Smooth muscle cell (in vitro differentiated cells): ENCODE results near the gene SUPT4H1. TPM values are rescaled to one million over a fixed set of nuclear protein-coding genes. Genes with fewer than 3 reads are reported as not detected.

Experiments used
- DNase-seq: peaks from one replicate; lab custom pipeline; 2025; ENCODE audit not compliant: unreplicated experiment; lab: John Stamatoyannopoulos, UW
- H2AFZ ChIP-seq: fragments of 200-600 bp; sonication (generic); 2 replicates; pipeline ENCODE4 v1.6.0; 2016; ENCODE audit warnings: antibody characterized with exemption, low read depth, mild to moderate bottlenecking
- H3F3A ChIP-seq: fragments of 200-600 bp; sonication (generic); 2 replicates; pipeline ENCODE4 v1.6.0; 2017; ENCODE audit warnings: antibody characterized with exemption, low read depth
- H3K27ac ChIP-seq: fragments of 200-600 bp; sonication (generic); 2 replicates; pipeline ENCODE4 v1.5.1; 2016; ENCODE audit warnings: low read depth, mild to moderate bottlenecking
- H3K27me3 ChIP-seq: fragments of 200-600 bp; sonication (generic); 2 replicates; pipeline ENCODE4 v1.6.1; 2016; ENCODE audit warnings: low read depth, mild to moderate bottlenecking
- H3K36me3 ChIP-seq: fragments of 200-600 bp; sonication (generic); 2 replicates; pipeline ENCODE4 v1.5.1; 2016; ENCODE audit warnings: low read depth
- H3K4me1 ChIP-seq: fragments of 200-600 bp; sonication (generic); 2 replicates; pipeline ENCODE4 v1.5.1; 2016; ENCODE audit warnings: low read depth
- H3K4me2 ChIP-seq: fragments of 200-600 bp; sonication (generic); 2 replicates; pipeline ENCODE4 v1.6.0; 2016; ENCODE audit warnings: mild to moderate bottlenecking
- H3K4me3 ChIP-seq: fragments of 200-600 bp; sonication (generic); 2 replicates; pipeline ENCODE4 v1.5.1; 2016; ENCODE audit warnings: mild to moderate bottlenecking
- H3K79me2 ChIP-seq: fragments of 200-600 bp; sonication (generic); 2 replicates; pipeline ENCODE4 v1.6.0; 2016; ENCODE audit warnings: low read depth, mild to moderate bottlenecking
- H3K9ac ChIP-seq: fragments of 200-600 bp; sonication (generic); 2 replicates; pipeline ENCODE4 v1.6.0; 2016; ENCODE audit warnings: low read depth
- H3K9me3 ChIP-seq: fragments of 200-600 bp; sonication (generic); replicated peaks from 2 replicates; pipeline ENCODE4 v1.5.1; 2016; ENCODE audit warnings: low read depth
- H4K20me1 ChIP-seq: fragments of 200-600 bp; sonication (generic); 2 replicates; pipeline ENCODE4 v1.6.0; 2016; ENCODE audit warnings: low read depth
- CTCF ChIP-seq: fragments of 200-600 bp; sonication (generic); IDR thresholded peaks from 2 replicates; pipeline ENCODE4 v1.5.1; 2017; ENCODE audit warnings: borderline replicate concordance, mild to moderate bottlenecking, antibody characterized with exemption; ENCODE audit not compliant: insufficient read depth, poor library complexity, severe bottlenecking
- WGBS: methylation state at CpG from one replicate; pipeline ENCODE4 v1.1.7; 2016; ENCODE audit warnings: low lambda C conversion rate; 5-methylcytosine and 5-hydroxymethylcytosine counted together
- polyA plus RNA-seq: library from polyadenylated mRNA; unstranded; fragments of >200 nt; fragmentation: Nextera tagmentation; extraction: Ambion mirVana; gene quantifications from 2 replicates; pipeline ENCODE4 v1.2.1, GENCODE V29; 2016
- total RNA-seq: library from RNA; depleted of rRNA; stranded (reverse); fragments of >200 nt; gene quantifications from 2 replicates; pipeline ENCODE4 v1.2.3, GENCODE V29; 2014

Gene SUPT4H1
- total and polyA plus RNA-seq, 2 experiments from 2014 or later, result 66.1 to 107 TPM

GRCh38 chr17:58365980-58366595, 14.1 kb upstream of the SUPT4H1 start:
- H3K9me3 ChIP-seq, result no peaks in the 10 kb centered on the region
- H3K4me1 ChIP-seq, result peaks cover 9% of the 10 kb centered on the region
- no peak overlapping the region for H3K4me2 ChIP-seq
- H3K79me2 ChIP-seq, result no peaks in the 10 kb centered on the region
- no peaks in the 10 kb centered on the region for H3K36me3 ChIP-seq
- no peaks in the 10 kb centered on the region for H3K27me3 ChIP-seq
- H3F3A ChIP-seq, result peaks cover 5% of the 10 kb centered on the region
- 58% methylated on average over 5 of the region's 5 CpGs for WGBS
- H4K20me1 ChIP-seq, result no peaks in the 10 kb centered on the region
- H3K4me3 ChIP-seq, result no peak overlapping the region
- no peak overlapping the region for H2AFZ ChIP-seq
- no peak for DNase-seq
- TF ChIP-seq CTCF, result no peak
- no peak overlapping the region for H3K9ac ChIP-seq
- H3K27ac ChIP-seq, result no peak overlapping the region

GRCh38 chr17:58365185-58365979, 13.4 kb upstream of the SUPT4H1 start:
- Histone ChIP-seq H3K27me3 (no peaks in the 10 kb centered on the region), H3K4me1 (peaks cover 9% of the 10 kb centered on the region), H3F3A (peaks cover 5% of the 10 kb centered on the region), H3K36me3 (no peaks in the 10 kb centered on the region), H3K9me3 (no peaks in the 10 kb centered on the region), H4K20me1 (no peaks in the 10 kb centered on the region), H3K27ac (no peak overlapping the region), H2AFZ (no peak overlapping the region), H3K4me3 (no peak overlapping the region), H3K9ac (no peak overlapping the region), H3K79me2 (no peaks in the 10 kb centered on the region), H3K4me2 (no peak overlapping the region)
- TF ChIP-seq CTCF, result no peak
- no peak for DNase-seq

GRCh38 chr17:58364270-58364942, 12.4 kb upstream of the SUPT4H1 start:
- DNase-seq, result no peak
- no peaks in the 10 kb centered on the region for H3K9me3 ChIP-seq
- no peak overlapping the region for H2AFZ ChIP-seq
- peaks cover 9% of the 10 kb centered on the region for H3K4me1 ChIP-seq
- no peaks in the 10 kb centered on the region for H3K79me2 ChIP-seq
- H3K27me3 ChIP-seq, result no peaks in the 10 kb centered on the region
- TF ChIP-seq CTCF, result no peak
- no peaks in the 10 kb centered on the region for H3K36me3 ChIP-seq
- H4K20me1 ChIP-seq, result no peaks in the 10 kb centered on the region
- WGBS, result 37% methylated on average over 7 of the region's 7 CpGs
- H3K27ac ChIP-seq, result no peak overlapping the region
- no peak overlapping the region for H3K9ac ChIP-seq
- no peak overlapping the region for H3K4me3 ChIP-seq
- H3F3A ChIP-seq, result peaks cover 5% of the 10 kb centered on the region
- no peak overlapping the region for H3K4me2 ChIP-seq
